ENCODE data around the gene THRB.

- no peak for TF ChIP-seq TAF1 (IDR thresholded peaks at IDR 0.05; ENCODE audit: low read depth, low read length)
- TF ChIP-seq POLR2AphosphoS5 (IDR thresholded peaks at IDR 0.05; ENCODE audit: low read depth, low read length): no peak
- no peak for TF ChIP-seq POLR2A (IDR thresholded peaks at IDR 0.05; ENCODE audit: low read depth, low read length)
- TF ChIP-seq SPI1 (IDR thresholded peaks at IDR 0.05; ENCODE audit: low read depth, low read length): no peak
- no peak for TF ChIP-seq POU2F2 (IDR thresholded peaks at IDR 0.05; ENCODE audit: low read depth, low read length)
- TF ChIP-seq PAX5 (IDR thresholded peaks at IDR 0.05; ENCODE audit: insufficient read depth, low read length, severe bottlenecking): no peak
Measured at GRCh38 chr3:24296441-24297205, 198.0 kb downstream of the THRB start.
